Mammary epithelial cell (primary cell): ENCODE data around the gene PCDHGC4.

ENCODE experiments used
- CTCF ChIP-seq, 2 donors: IDR thresholded peaks in 1 of 2; conservative IDR thresholded peaks in 1 of 2; 2 replicates each; pipeline ENCODE4 v1.5.1; 2011 to 2012; ENCODE audit warnings: inconsistent platforms in 2 of 2, low read length in 2 of 2, mild to moderate bottlenecking in 2 of 2, control low read depth in 1 of 2, low read depth in 1 of 2; ENCODE audit not compliant: insufficient read depth in 1 of 2; ENCODE audit errors: extremely low read depth in 1 of 2
- EZH2 ChIP-seq: IDR thresholded peaks from 2 replicates; pipeline ENCODE4 v1.6.1; 2012; ENCODE audit warnings: low read length, inconsistent platforms, borderline replicate concordance

GRCh38 chr5:141489841-141490240, 5.0 kb downstream of the PCDHGC4 start:
- no peak for TF ChIP-seq CTCF (conservative IDR thresholded peaks at IDR 0.05 in 1 of 2, IDR thresholded peaks at IDR 0.05 in 1 of 2; ENCODE audit: extremely low read depth in 1 of 2, insufficient read depth in 1 of 2, low read depth in 1 of 2, low read length in 2 of 2)
- no peak for TF ChIP-seq EZH2
